GDM1 (cell line): Measurements from ENCODE around the gene HS3ST5.

ENCODE experiments used
- DNase-seq: peaks from one replicate; lab custom pipeline; 2025; lab: John Stamatoyannopoulos, UW

HS3ST5 gene

GRCh38 chr6:114194362-114195026 lies 148.3 kb downstream of the HS3ST5 start:
- no peak for DNase-seq

DNA sequence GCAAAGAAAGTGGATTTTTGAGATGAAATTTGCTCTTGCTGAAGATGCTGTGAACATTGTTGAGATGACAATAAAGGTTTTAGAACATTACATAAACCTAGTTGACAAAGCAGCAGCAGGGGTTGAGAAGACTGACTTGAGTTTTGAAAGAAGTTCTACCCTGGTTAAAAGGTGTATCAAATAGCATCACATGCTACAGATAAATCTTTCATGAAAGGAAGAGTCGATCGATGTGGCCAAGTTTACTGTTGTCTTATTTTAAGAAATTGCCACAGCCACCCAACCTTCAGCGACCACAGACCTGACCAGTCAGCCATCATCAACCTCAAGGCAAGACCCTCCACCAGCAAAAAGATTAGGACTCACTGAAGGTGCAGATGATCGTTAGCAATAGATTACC lies 155.3 kb downstream of the HS3ST5 start:
- no peak for DNase-seq

GRCh38 chr6:114181664-114182063 lies 161.2 kb downstream of the HS3ST5 start:
- no peak for DNase-seq

DNA sequence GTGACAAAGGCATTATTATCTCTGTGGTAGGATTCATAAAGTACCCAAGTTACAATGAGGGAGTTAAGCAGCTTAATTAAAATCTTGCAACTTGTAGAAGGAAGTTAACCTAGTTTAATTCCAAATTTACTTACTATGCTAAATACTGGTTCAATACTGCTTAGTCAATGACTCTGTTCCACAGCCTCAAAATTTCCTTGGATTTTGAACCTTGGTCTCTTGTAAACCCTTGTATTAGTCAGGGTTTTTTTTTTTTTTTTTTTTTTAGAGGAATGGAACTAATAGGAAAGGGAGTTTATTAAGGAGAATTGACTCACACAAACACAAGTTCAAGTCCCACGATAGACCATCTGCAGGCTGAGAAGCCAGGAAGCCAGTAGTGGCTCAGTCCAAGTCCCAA lies 163.4 kb downstream of the HS3ST5 start:
- no peak for DNase-seq

DNA sequence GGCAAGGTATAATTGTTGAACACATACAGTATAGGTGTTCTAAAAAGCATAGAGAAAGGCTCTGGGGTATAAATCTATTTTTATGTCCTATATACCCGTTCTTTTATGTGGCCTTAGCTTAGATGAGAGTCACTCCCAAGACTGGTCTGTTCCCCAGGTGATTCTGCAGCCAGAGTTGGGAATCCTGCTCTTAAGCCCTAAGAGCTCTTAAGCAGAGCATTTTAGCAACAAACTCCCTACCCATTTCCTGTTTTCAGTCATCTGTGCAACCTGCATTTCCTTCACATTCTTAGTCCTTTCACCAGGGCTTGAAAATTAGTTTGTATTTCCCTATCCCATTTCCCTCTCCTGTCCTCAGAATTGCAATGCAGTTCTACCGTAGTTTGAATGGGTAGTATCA lies 166.1 kb downstream of the HS3ST5 start:
- DNase-seq, result no peak

GRCh38 chr6:114172576-114173260 lies 170.1 kb downstream of the HS3ST5 start:
- no peak for DNase-seq

DNA sequence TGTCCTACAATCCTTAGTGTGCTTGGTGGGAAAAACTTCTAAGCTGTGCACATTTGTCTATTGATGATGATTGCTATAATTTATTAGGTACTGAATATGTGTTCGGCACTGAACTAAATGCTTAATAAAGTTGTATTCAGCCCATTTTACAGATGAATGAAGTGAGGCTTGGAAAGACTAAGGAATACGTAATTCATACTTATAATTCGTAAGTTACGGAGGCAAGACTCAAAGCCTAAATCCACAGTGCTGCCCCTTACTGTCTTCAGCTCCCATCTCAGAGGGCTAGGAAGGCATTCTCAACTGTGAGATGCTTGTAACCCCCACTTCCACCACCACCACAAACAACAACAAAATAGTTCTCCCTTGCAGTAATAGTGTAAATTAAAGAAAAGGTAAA lies 171.3 kb downstream of the HS3ST5 start:
- no peak for DNase-seq

GRCh38 chr6:114170958-114171387 lies 171.8 kb downstream of the HS3ST5 start:
- no peak for DNase-seq

- no peak for DNase-seq
These were observed 172.5 kb downstream of the HS3ST5 start for GRCh38 chr6:114170372-114170771.

GRCh38 chr6:114169763-114170162 lies 173.1 kb downstream of the HS3ST5 start:
- DNase-seq, result no peak

DNA sequence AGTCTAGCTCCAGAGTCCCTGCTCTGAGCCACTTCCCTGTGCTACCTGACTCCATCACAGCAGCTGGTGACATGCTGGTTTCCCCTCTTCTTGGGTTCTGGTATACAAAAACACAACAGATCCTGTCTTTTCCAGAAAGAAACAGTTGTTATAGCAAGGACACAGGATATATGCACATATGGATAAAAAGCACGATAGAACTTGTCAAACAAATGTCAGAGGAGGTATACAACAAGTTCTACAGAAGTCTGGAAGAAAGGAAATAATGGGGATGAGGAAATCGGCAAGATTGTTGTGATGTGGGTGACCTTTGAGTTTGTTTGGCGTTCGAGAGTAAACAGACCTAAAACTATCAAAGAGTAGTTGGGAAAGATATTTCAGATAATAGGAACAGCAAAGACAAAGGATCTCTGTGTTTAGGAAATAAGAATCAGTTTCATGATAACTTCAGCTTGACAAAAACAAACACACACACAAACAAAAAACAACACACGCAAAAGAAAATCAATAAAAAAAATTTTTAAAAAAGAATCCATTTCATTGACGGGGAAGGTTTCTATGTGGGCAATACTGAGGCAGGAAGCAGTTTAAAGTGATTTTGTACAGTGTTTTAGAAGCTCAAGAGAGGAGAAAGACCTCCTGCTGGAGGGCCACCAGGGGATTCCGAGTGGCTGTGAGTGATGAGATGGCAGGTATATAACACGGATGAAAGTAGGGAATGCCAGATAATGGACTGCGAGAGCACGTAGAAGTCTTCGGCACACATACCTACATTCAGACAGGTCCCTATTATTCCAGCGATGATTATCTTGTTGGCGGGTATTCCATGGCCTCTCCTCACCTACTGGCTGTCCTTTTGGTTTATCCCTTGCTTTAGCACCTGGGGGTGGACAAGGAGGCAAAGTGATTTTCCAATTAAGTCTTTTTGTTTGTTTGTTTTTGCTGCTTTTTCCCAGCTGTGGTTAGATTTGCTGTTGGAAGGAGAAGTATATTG lies 174.9 kb downstream of the HS3ST5 start:
- no peak for DNase-seq

DNA sequence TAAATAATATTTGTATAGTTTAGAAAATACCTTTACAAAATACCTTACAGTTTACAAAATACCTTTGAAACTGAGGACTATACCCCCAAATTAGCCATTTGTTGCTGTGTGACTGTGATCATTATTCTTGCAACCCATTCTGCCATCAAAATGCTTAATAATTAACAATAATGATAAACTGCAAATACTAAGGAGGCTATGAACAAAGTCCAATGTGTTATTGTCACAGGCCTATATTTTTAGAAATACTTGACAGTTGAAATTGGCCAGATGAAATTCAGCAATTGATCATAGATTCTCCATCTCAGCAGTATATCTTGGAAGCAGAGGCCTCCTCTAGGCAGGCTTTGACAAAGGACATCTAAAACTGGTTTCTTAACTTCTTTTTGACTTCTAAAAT lies 178.6 kb downstream of the HS3ST5 start:
- no peak for DNase-seq

GRCh38 chr6:114162691-114163347 lies 180.0 kb downstream of the HS3ST5 start:
- DNase-seq, result no peak

- no peak for DNase-seq
These were observed 181.9 kb downstream of the HS3ST5 start for GRCh38 chr6:114160881-114161280.

- DNase-seq, result no peak
These were observed 183.1 kb downstream of the HS3ST5 start for GRCh38 chr6:114159727-114160126.

- no peak for DNase-seq
These were observed 183.8 kb downstream of the HS3ST5 start for GRCh38 chr6:114158838-114159694.

DNA sequence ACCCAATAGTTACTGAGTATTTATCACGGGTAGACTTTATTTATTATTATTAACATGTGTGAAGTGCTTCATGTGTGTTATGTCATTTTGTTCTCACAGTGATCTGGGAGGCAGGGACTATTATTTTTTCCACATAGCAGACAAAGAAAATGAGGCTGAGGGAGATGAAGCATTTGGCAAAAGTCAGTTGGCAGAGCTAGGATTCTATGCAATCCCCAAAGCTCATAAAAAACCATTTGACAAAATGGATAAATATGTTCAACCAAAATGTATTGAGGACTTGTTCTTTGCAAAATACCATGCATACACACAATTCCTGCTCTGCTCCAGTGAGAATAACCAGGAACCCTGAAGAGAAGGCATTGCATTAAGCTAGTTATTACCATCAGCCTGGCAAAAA lies 184.4 kb downstream of the HS3ST5 start:
- no peak for DNase-seq

GRCh38 chr6:114157848-114158247 lies 185.0 kb downstream of the HS3ST5 start:
- DNase-seq, result no peak

DNA sequence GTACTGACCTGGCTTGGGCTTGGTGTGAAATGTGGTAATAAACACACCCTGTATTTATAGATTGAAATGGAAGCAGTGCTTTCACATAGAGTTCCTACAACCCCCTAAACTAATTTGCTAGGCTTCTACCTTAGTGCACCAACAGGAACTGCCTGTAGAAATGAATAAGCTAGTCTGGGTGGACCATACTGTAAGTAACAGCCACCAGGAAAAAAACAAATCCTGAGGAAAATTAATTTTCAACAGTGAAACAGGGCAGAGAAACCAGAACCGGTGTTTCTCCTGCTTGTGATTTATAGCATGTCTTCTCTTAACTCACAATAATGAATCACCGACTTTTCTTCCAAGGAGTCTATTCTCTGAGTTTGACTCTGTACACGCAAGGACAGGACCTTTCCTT lies 187.1 kb downstream of the HS3ST5 start:
- DNase-seq, result no peak

DNA sequence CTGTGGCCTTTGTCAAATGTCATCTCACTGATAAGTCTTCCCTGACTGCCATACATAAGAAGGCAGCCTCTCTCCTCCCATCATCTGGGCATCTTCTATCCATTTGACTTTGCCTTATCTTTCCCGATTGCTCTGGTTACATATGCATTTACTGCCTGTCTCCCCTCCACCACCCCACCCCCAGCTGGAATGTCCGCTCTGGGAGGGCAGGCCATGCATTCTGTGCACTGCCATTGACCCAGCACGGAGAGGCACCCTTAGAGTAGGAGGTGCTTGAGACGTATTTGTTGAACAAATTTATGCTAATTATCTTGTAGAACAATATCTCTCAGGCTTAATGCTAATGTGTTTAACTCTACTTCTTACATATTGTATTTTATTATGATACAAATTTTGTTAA lies 188.0 kb downstream of the HS3ST5 start:
- no peak for DNase-seq

DNA sequence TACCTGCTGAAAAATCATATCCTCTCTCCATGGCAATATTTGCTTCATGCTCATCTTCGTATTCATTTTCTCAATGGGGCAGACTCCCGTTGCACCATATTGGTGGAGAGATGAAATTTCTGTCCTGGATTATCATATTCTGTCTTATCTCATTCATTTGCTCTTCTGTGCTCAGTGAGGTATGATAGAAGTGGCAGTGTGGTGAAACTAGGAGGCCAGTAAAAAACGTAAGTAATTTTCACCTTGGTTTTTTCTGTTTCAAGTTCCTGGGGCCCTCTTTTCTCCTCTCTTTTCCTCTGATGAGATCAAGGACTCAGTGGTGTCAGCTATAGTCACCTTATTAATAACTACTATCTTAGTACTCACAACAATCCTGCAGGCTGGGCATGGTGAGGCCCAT lies 189.4 kb downstream of the HS3ST5 start:
- DNase-seq, result no peak
